ENCODE data around the gene PPP6R3. TPM values are rescaled to one million over a fixed set of nuclear protein-coding genes. Genes with fewer than 3 reads are reported as not detected.
A peak's percentile ranks its signal among the peaks of the same experiment; 100 is the strongest.

The PPP6R3 gene
- polyA plus RNA-seq (2012; ENCODE audit: insufficient read length, low read depth), result 73.5 TPM

DNA sequence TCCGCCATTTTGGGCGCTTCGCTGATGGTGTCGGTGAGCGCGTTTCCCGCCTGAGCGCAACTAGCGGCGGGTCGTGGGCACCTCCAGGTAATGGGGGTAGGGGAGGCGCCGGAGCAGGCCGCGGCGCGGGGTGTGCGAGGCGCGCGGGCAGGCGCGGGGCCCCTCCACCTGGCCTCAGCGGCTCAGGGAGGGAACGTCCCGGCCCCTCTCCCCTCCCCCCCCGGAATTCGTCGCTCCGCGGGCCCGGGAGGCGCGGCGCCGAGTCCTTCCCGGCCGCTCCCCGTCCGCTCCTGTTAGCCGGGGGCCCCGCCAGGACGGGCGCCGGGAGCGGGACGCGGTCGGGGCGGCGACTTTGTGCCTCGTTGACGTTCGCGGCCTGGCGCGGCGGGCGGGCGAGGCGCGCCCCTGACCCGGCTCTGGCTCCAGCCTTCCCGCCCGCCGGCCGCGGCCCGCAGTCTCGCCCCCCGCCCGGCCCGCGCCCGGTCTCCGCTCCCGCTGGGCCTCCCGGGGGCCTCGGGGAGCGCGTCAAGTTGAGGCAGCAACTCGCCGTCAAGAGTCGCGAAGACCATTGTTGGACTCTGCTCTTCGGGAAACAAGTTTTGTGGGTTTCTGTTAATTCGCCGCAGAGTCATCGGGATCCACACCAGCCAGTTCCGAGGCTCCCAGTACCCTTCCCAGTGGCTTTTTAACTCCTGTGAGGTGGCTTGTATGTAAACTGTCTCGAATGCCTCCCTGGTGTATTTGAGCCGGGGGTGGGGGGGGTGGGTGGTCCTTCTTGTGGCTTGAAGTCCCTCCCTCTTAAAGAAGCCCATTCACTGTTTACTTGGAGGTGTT, at the start of gene PPP6R3:
PPP6R3 (plus strand) TSS at position 12 of the 834 bp plus-strand sequence. CDS start 76,913 bp downstream, outside the sequence.
- TF ChIP-seq SIN3A (IDR thresholded peaks at IDR 0.05; ENCODE audit: borderline replicate concordance, insufficient read depth, low read length), result 0 out of 2 replicates have a peak, but pooled peaks have one; percentile 9
- peak; percentile 10 for TF ChIP-seq FOXP2 (optimal IDR thresholded peaks at IDR 0.05; ENCODE audit: borderline replicate concordance, extremely low read depth, extremely low read length, insufficient read depth)
- TF ChIP-seq REST (IDR thresholded peaks at IDR 0.05; ENCODE audit: insufficient read depth in 1 of 2, low read depth in 2 of 2, low read length in 2 of 2), result 0 out of 4 replicates have a peak, but pooled peaks of 1 of the 2 experiments have one; percentile 12
- TF ChIP-seq TAF1 (IDR thresholded peaks at IDR 0.05; ENCODE audit: borderline replicate concordance, insufficient read depth, low read length), result peak; percentile 62; the same call in 1 of the 2 replicates
- no peak; the same call in 1 of the 2 replicates for TF ChIP-seq POLR2AphosphoS5 (IDR thresholded peaks at IDR 0.05; ENCODE audit: low read depth, low read length)

DNA sequence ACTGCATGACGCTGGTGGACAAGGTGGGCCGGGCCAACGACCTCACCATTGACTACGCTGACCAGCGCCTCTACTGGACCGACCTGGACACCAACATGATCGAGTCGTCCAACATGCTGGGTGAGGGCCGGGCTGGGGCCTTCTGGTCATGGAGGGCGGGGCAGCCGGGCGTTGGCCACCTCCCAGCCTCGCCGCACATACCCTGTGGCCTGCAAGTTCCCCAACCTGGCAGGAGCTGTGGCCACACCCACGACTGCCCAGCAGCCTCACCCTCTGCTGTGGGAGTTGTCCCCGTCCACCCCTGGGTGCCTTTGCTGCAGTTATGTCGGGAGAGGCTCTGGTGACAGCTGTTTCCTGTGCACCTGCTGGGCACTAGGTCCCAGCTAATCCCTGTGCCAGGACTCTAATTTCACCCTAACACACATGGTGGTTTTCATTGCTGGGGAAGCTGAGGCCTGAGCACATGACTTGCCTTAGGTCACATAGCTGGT, 49.0 kb upstream of the PPP6R3 start:
- TF ChIP-seq TAF1 (IDR thresholded peaks at IDR 0.05; ENCODE audit: borderline replicate concordance, insufficient read depth, low read length), result no peak
- no peak for TF ChIP-seq SIN3A (IDR thresholded peaks at IDR 0.05; ENCODE audit: borderline replicate concordance, insufficient read depth, low read length)
- no peak for TF ChIP-seq FOXP2 (optimal IDR thresholded peaks at IDR 0.05; ENCODE audit: borderline replicate concordance, extremely low read depth, extremely low read length, insufficient read depth)
- no peak for TF ChIP-seq POLR2AphosphoS5 (IDR thresholded peaks at IDR 0.05; ENCODE audit: low read depth, low read length)

DNA sequence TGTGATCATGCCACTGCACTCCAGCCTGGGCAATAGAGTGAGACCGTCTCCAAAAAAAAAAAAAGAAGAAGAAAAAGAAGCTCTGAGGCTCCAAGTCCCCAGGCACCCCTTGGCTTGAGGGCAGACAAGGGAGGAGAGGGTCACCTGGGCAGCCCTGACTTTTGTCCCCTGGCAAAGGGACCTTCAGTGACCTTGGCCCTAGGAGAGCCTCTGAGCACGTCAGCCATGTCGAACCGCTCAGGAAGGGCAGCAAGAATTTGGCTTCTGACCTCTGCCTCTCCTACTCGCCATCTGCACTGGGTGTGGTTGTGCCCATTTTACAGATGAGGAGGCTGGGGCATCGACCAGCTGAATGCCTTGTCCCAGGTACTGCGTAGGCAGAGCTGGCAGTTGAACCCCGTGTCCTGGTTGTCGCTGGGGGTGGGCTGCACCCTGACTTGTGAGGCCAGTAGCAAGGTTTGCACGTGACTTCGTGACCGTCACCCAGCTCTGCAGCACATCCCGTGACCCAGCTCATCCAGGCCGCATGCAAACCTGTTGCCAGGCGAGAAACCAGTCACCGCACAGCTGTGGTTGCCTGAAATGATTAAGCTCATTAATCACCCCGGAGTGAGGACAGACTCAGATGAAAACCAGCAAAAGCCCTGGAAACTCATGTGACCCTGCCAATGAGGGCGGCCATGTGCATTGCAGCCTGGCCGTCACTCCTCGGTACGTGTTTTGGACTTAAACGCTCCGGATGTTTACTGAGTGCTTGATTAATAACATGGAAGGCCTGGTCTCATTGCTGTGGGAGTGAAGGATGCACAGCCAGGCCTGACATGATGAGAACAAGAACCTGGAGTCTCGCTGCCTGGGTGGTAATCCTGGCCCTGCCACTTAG, 47.7 kb upstream of the PPP6R3 start:
- no peak for TF ChIP-seq SIN3A (IDR thresholded peaks at IDR 0.05; ENCODE audit: borderline replicate concordance, insufficient read depth, low read length)
- TF ChIP-seq FOXP2 (optimal IDR thresholded peaks at IDR 0.05; ENCODE audit: borderline replicate concordance, extremely low read depth, extremely low read length, insufficient read depth), result peak; percentile 42
- no peak for TF ChIP-seq POLR2AphosphoS5 (IDR thresholded peaks at IDR 0.05; ENCODE audit: low read depth, low read length)
- TF ChIP-seq TAF1 (IDR thresholded peaks at IDR 0.05; ENCODE audit: borderline replicate concordance, insufficient read depth, low read length), result no peak

- TF ChIP-seq SIN3A (IDR thresholded peaks at IDR 0.05; ENCODE audit: borderline replicate concordance, insufficient read depth, low read length) (no peak), TAF1 (IDR thresholded peaks at IDR 0.05; ENCODE audit: borderline replicate concordance, insufficient read depth, low read length) (no peak), REST (IDR thresholded peaks at IDR 0.05; ENCODE audit: insufficient read depth in 1 of 2, low read depth in 2 of 2, low read length in 2 of 2) (no peak), FOXP2 (optimal IDR thresholded peaks at IDR 0.05; ENCODE audit: borderline replicate concordance, extremely low read depth, extremely low read length, insufficient read depth) (no peak), POLR2AphosphoS5 (IDR thresholded peaks at IDR 0.05; ENCODE audit: low read depth, low read length) (no peak)
Observed at GRCh38 chr11:68413591-68413999, 47.0 kb upstream of the PPP6R3 start.

DNA sequence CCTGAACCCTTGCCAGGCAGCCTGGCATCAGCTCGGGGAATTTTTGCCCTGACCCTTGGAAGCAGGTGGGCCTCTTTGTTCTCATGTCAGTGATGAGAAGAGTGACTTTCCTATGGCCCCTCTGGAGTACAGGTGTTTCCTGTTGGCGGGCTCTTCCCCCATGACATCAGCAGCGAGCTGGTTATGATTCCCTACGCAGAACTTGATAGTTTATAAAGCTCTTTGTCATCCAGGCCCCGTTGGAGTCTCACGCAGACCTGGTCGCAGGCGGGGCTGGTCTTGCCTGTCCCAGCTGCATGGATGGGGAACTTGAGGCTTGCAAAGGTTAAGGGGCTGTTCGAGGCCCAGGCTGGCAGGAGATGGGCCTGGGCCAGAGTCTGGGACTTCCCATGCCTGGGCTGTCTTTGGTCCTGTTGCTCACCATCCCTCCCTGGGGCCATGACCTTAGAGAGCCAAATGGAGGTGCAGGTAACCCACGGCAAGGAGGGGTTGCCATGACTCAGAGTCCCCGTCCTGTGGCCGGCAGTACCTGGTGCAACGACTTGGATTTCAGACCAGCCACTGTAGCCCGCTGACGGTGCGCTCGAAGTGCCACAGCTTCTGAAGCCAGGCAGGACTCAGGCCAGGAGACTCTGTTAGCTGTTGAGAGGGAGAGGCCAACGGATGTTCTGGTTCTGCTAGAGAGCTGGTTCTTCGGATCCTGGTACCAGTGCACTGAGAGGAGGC, 45.9 kb upstream of the PPP6R3 start:
- TF ChIP-seq TAF1 (IDR thresholded peaks at IDR 0.05; ENCODE audit: borderline replicate concordance, insufficient read depth, low read length), result no peak
- no peak for TF ChIP-seq POLR2AphosphoS5 (IDR thresholded peaks at IDR 0.05; ENCODE audit: low read depth, low read length)
- no peak for TF ChIP-seq REST (IDR thresholded peaks at IDR 0.05; ENCODE audit: insufficient read depth in 1 of 2, low read depth in 2 of 2, low read length in 2 of 2)
- TF ChIP-seq FOXP2 (optimal IDR thresholded peaks at IDR 0.05; ENCODE audit: borderline replicate concordance, extremely low read depth, extremely low read length, insufficient read depth), result no peak
- TF ChIP-seq SIN3A (IDR thresholded peaks at IDR 0.05; ENCODE audit: borderline replicate concordance, insufficient read depth, low read length), result no peak
